Calu3 (cell line): ENCODE measurements around the gene NEUROG3. TPM values are rescaled to one million over a fixed set of nuclear protein-coding genes. Genes with fewer than 3 reads are reported as not detected.

Source experiments
- BruUV-seq: library from RNA; stranded (reverse); fragments of 400-500 nt; replicated peaks from 2 replicates; lab custom pipeline; 2021; lab: Mats Ljungman, UMichigan
- CTCF ChIA-PET: fragments of 300-600 bp; sonication (Branson Sonifier 250); formaldehyde crosslinking; loops from one replicate; lab custom pipeline; 2022; ENCODE audit warnings: antibody characterized with exemption; lab: Charles Lee
- DNase-seq: peaks from one replicate; pipeline ENCODE4 v3.0.0; 2022
- H3K27ac Mint-ChIP-seq: one replicate; pipeline ENCODE4 v1.8.0; 2022; ENCODE audit warnings: mixed read lengths; ENCODE audit not compliant: unreplicated experiment
- H3K27me3 Mint-ChIP-seq: one replicate; pipeline ENCODE4 v1.8.0; 2022; ENCODE audit warnings: mixed read lengths; ENCODE audit not compliant: unreplicated experiment
- H3K36me3 Mint-ChIP-seq: one replicate; pipeline ENCODE4 v1.8.0; 2022; ENCODE audit warnings: mild to moderate bottlenecking, moderate library complexity, mixed read lengths; ENCODE audit not compliant: insufficient read depth, unreplicated experiment
- H3K4me1 Mint-ChIP-seq: one replicate; pipeline ENCODE4 v1.8.0; 2022; ENCODE audit warnings: mild to moderate bottlenecking, low read depth, mixed read lengths; ENCODE audit not compliant: unreplicated experiment
- H3K4me3 Mint-ChIP-seq: one replicate; pipeline ENCODE4 v1.8.0; 2022; ENCODE audit warnings: mild to moderate bottlenecking, low read depth, moderate library complexity, mixed read lengths; ENCODE audit not compliant: unreplicated experiment
- H3K9me3 Mint-ChIP-seq: one replicate; pipeline ENCODE4 v1.8.0; 2022; ENCODE audit warnings: low read depth, mixed read lengths; ENCODE audit not compliant: unreplicated experiment
- CTCF ChIP-seq: fragments of 200-600 bp; IDR thresholded peaks from one replicate; pipeline ENCODE4 v1.8.0; 2022; ENCODE audit warnings: antibody characterized with exemption; ENCODE audit not compliant: unreplicated experiment
- intact Hi-C: fragments of 100-400 bp; cut with micrococcal nuclease; formaldehyde crosslinking; loops from one replicate; pipeline ENCODE4 v1.10.0; 2022; ENCODE audit not compliant: unreplicated experiment
- total RNA-seq: library from RNA; stranded (reverse); gene quantifications from 2 replicates; pipeline ENCODE4 v1.2.3, GENCODE V29; 2022

The NEUROG3 gene
- total RNA-seq, 1 experiment from 2014 or later: not detected

- H3K36me3 Mint-ChIP-seq: no peaks in the 10 kb centered on the region
- CTCF ChIA-PET: no interaction called here
- H3K4me1 Mint-ChIP-seq: no peaks in the 10 kb centered on the region
- no peaks in the 10 kb centered on the region for H3K9me3 Mint-ChIP-seq
- intact Hi-C loops: no loop called here
- no peak for DNase-seq
- H3K27me3 Mint-ChIP-seq: peaks cover 92% of the 10 kb centered on the region
- H3K27ac Mint-ChIP-seq: no peak overlapping the region
- H3K4me3 Mint-ChIP-seq: no peak overlapping the region
- BruUV-seq: no TSS peak
- TF ChIP-seq CTCF: no peak
Observed at GRCh38 chr10:69616358-69616757, 43.1 kb upstream of the NEUROG3 start.

- intact Hi-C loops: no loop called here
- TF ChIP-seq CTCF: no peak
- BruUV-seq: no TSS peak
- H3K4me1 Mint-ChIP-seq: no peaks in the 10 kb centered on the region
- CTCF ChIA-PET: interaction anchor here (1.4 kb wide), 2 partner anchors 13 to 206 kb away, joined by 3 to 5 read pairs; no protein-coding TSS in a partner anchor
- H3K9me3 Mint-ChIP-seq: peaks cover 3% of the 10 kb centered on the region
- no peak overlapping the region for H3K4me3 Mint-ChIP-seq
- no peaks in the 10 kb centered on the region for H3K36me3 Mint-ChIP-seq
- no peak for DNase-seq
- peaks cover 84% of the 10 kb centered on the region for H3K27me3 Mint-ChIP-seq
- no peak overlapping the region for H3K27ac Mint-ChIP-seq
Observed at GRCh38 chr10:69614130-69614529, 40.9 kb upstream of the NEUROG3 start.

GRCh38 chr10:69612760-69613159, 39.5 kb upstream of the NEUROG3 start:
- no peak overlapping the region for H3K4me3 Mint-ChIP-seq
- peaks cover 3% of the 10 kb centered on the region for H3K9me3 Mint-ChIP-seq
- no peaks in the 10 kb centered on the region for H3K4me1 Mint-ChIP-seq
- H3K27ac Mint-ChIP-seq: no peak overlapping the region
- intact Hi-C loops: no loop called here
- CTCF ChIA-PET: interaction anchor here (1.4 kb wide), 2 partner anchors 11 to 204 kb away, joined by 3 to 5 read pairs; no protein-coding TSS in a partner anchor
- H3K36me3 Mint-ChIP-seq: no peaks in the 10 kb centered on the region
- TF ChIP-seq CTCF: no peak
- peaks cover 83% of the 10 kb centered on the region for H3K27me3 Mint-ChIP-seq
- no peak for DNase-seq
- BruUV-seq: no TSS peak

GRCh38 chr10:69609077-69609476, 35.9 kb upstream of the NEUROG3 start:
- Mint-ChIP-seq H3K9me3 (peaks cover 6% of the 10 kb centered on the region), H3K27me3 (peaks cover 90% of the 10 kb centered on the region), H3K27ac (no peak overlapping the region), H3K4me3 (no peak overlapping the region), H3K36me3 (no peaks in the 10 kb centered on the region), H3K4me1 (no peaks in the 10 kb centered on the region)
- no peak for DNase-seq
- CTCF ChIA-PET: no interaction called here
- no TSS peak for BruUV-seq
- TF ChIP-seq CTCF: no peak
- intact Hi-C loops: no loop called here
